Pons (tissue), 1 donor: ENCODE measurements around the gene VCL.
"Not testable (repeated sequence)": the region's sequence is repeated elsewhere in the genome, so short reads cannot be mapped to it uniquely, and the experiment has no call there.

Source experiments
- DNase-seq: peaks from one replicate; pipeline ENCODE4 v3.0.0-alpha.2; 2016; ENCODE audit warnings: low spot score

VCL gene

GRCh38 chr10:74039561-74040145 is 41.7 kb downstream of the VCL start:
- DNase-seq, result peak; percentile 78

GRCh38 chr10:74040200-74041126 is 42.5 kb downstream of the VCL start:
- peak; percentile 36 for DNase-seq

GRCh38 chr10:74044419-74044818 is 46.5 kb downstream of the VCL start:
- no peak for DNase-seq

GRCh38 chr10:74047304-74047703 is 49.4 kb downstream of the VCL start:
- DNase-seq, result no peak

- no peak for DNase-seq
Observed at GRCh38 chr10:74047871-74048270, 50.0 kb downstream of the VCL start.

GRCh38 chr10:74048433-74048832 is 50.5 kb downstream of the VCL start:
- no peak for DNase-seq

GRCh38 chr10:74049955-74050354 is 52.0 kb downstream of the VCL start:
- DNase-seq, result no peak

- no peak for DNase-seq
Observed at GRCh38 chr10:74050653-74051052, 52.7 kb downstream of the VCL start.

- DNase-seq, result no peak
Observed at GRCh38 chr10:74051736-74052342, 53.9 kb downstream of the VCL start.

- DNase-seq, result no peak
Observed at GRCh38 chr10:74052994-74053393, 55.1 kb downstream of the VCL start.

GRCh38 chr10:74055383-74056049 is 57.6 kb downstream of the VCL start:
- no peak for DNase-seq

- no peak for DNase-seq
Observed at GRCh38 chr10:74056050-74056818, 58.3 kb downstream of the VCL start.

- no peak for DNase-seq
Observed at GRCh38 chr10:74058071-74058470, 60.2 kb downstream of the VCL start.

GRCh38 chr10:74058658-74059057 is 60.7 kb downstream of the VCL start:
- no peak for DNase-seq

GRCh38 chr10:74061104-74061503 is 63.2 kb downstream of the VCL start:
- no peak for DNase-seq

- DNase-seq, result not testable (repeated sequence)
Observed at GRCh38 chr10:74061978-74062377, 64.1 kb downstream of the VCL start.

GRCh38 chr10:74063256-74063655 is 65.3 kb downstream of the VCL start:
- DNase-seq, result no peak

- no peak for DNase-seq
Observed at GRCh38 chr10:74067373-74068352, 69.7 kb downstream of the VCL start.

- DNase-seq, result no peak
Observed at GRCh38 chr10:74071157-74071556, 73.2 kb downstream of the VCL start.

GRCh38 chr10:74072503-74072902 is 74.6 kb downstream of the VCL start:
- no peak for DNase-seq

- no peak for DNase-seq
Observed at GRCh38 chr10:74075906-74076305, 78.0 kb downstream of the VCL start.
